ENCODE measurements around the gene ALOX15. TPM values are rescaled to one million over a fixed set of nuclear protein-coding genes. Genes with fewer than 3 reads are reported as not detected.
"Not testable (repeated sequence)": the region's sequence is repeated elsewhere in the genome, so short reads cannot be mapped to it uniquely, and the experiment has no call there.

ALOX15 gene
- total RNA-seq, 4 donors from 2014 or later, result 0.30 TPM; not detected in 3

DNA sequence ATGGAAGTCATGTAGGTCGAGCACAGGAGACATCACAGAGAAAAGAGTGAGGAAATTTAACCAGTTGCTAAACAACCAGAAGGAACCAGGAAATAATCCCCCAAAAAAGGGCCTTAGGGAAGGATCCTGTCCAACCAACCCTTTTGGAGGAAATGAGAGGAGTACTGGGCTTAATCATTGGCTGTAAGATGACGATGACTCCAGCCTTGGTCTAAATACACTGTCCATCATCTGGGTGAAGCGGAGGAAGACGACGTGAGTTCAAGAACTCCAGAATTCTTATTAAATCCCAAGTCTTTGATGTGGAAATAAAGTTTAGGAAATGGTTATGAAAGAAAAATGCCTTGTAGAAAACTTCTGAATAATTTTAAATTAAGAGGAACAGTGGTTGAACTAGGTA lies 11.5 kb upstream of the ALOX15 start:
- no peaks in the 10 kb centered on the region for H3K9me3 ChIP-seq
- no peaks in the 10 kb centered on the region for H3K36me3 ChIP-seq
- 60% methylated on average over 5 of the region's 5 CpGs for WGBS, 2 donors
- H3K27ac ChIP-seq, result no peak overlapping the region
- no peak for DNase-seq
- TF ChIP-seq POLR2A (IDR thresholded peaks at IDR 0.05), result no peak
- TF ChIP-seq, protein P1, sequence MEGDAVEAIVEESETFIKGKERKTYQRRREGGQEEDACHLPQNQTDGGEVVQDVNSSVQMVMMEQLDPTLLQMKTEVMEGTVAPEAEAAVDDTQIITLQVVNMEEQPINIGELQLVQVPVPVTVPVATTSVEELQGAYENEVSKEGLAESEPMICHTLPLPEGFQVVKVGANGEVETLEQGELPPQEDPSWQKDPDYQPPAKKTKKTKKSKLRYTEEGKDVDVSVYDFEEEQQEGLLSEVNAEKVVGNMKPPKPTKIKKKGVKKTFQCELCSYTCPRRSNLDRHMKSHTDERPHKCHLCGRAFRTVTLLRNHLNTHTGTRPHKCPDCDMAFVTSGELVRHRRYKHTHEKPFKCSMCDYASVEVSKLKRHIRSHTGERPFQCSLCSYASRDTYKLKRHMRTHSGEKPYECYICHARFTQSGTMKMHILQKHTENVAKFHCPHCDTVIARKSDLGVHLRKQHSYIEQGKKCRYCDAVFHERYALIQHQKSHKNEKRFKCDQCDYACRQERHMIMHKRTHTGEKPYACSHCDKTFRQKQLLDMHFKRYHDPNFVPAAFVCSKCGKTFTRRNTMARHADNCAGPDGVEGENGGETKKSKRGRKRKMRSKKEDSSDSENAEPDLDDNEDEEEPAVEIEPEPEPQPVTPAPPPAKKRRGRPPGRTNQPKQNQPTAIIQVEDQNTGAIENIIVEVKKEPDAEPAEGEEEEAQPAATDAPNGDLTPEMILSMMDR (IDR thresholded peaks at IDR 0.05), result no peak
- no peak overlapping the region for H3K4me3 ChIP-seq
- intact Hi-C loops (cut with DNase I), result no loop called here
- H3K27me3 ChIP-seq, result peaks cover 0 to 20% (median 0%) of the 10 kb centered on the region in 4 donors
- no peaks in the 10 kb centered on the region for H3K4me1 ChIP-seq

DNA sequence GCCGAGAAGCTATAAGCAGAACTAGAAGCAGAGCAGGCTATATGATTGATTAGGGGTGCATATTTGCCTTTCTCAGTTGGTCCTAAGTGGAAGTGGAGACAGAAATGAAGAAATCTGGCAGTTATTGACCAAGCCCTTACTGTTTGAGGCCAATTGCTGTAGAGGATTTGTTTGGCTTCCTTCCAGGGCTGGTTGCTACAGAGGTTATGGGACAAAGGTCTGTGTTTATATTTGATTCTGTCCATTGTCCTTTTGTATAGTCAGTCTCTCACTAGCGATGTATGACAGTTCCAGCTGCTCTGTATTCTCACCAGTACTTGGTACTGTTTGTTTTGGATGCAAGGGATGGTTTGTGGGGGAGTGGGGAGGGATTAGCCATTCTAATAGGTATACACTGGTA lies 7.3 kb upstream of the ALOX15 start:
- Histone ChIP-seq H3K9me3 (no peaks in the 10 kb centered on the region), H3K4me3 (no peak overlapping the region), H3K27me3 (peaks cover 0 to 41% (median 0%) of the 10 kb centered on the region in 4 donors), H3K27ac (no peak overlapping the region), H3K36me3 (no peaks in the 10 kb centered on the region), H3K4me1 (no peaks in the 10 kb centered on the region)
- intact Hi-C loops (cut with DNase I), result no loop called here
- no peak for DNase-seq
- no peak for TF ChIP-seq POLR2A (IDR thresholded peaks at IDR 0.05)
- TF ChIP-seq, protein P1 (IDR thresholded peaks at IDR 0.05), result no peak
- 25 to 41% methylated on average over 2 of the region's 2 CpGs for WGBS, 2 donors

DNA sequence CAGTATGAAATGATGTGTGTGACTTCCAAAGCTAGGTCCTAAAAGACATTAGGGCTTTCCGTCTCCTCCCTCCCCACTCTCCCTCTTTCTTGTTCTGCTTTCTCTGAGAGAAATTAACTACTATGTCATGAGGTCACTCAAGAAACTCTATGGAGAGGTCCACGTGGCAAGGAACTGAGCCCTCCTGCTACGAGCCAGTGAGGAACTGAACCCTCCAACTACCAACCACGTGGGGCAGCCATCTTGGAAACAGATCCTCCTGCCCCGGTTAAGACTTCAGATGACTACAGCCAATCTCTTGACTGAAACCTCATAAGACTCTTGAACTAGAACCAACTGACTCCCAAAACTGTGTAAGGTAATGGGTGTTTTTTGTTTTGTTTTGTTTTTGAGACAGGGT lies 4.2 kb upstream of the ALOX15 start:
- Histone ChIP-seq H3K27ac (no peak overlapping the region), H3K9me3 (no peaks in the 10 kb centered on the region), H3K4me1 (peaks cover 0 to 22% (median 9%) of the 10 kb centered on the region in 3 donors), H3K4me3 (no peak overlapping the region), H3K27me3 (peaks cover 7 to 60% (median 11%) of the 10 kb centered on the region in 4 donors), H3K36me3 (no peaks in the 10 kb centered on the region)
- 50 to 58% methylated on average over 4 to 5 of the region's 5 CpGs for WGBS, 2 donors
- TF ChIP-seq, protein P1 (IDR thresholded peaks at IDR 0.05), result no peak
- no peak for TF ChIP-seq POLR2A (IDR thresholded peaks at IDR 0.05)
- intact Hi-C loops (cut with DNase I), result no loop called here
- no peak for DNase-seq

DNA sequence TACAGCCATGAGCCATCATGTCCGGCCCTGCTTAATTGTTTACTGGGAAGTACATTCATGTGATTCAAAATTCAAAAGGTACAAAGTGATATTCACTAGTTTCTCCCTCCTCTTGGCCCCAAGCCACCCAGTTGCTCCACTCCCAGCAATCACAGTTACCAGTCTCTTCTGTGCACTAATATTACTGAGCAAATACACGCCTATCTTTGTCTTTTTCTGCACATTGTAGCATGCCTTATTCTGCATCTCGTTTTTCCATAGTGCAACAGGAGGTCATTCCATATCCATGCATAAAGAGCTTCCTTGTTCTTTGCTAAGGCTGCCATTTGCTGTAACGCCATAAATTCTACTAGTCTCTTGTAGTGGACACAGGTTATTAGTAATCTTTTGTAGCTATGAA lies 2.2 kb upstream of the ALOX15 start:
- no peak for DNase-seq
- intact Hi-C loops (cut with DNase I), result no loop called here
- H3K27me3 ChIP-seq, result peaks cover 7 to 74% (median 13%) of the 10 kb centered on the region in 4 donors
- no peak overlapping the region for H3K4me3 ChIP-seq
- peaks cover 0 to 35% (median 12%) of the 10 kb centered on the region in 3 donors for H3K4me1 ChIP-seq
- WGBS, 2 donors, result 31 to 50% methylated on average over 4 of the region's 4 CpGs
- TF ChIP-seq POLR2A (IDR thresholded peaks at IDR 0.05), result no peak
- TF ChIP-seq, protein P1 (IDR thresholded peaks at IDR 0.05), result no peak
- no peak overlapping the region for H3K27ac ChIP-seq
- no peaks in the 10 kb centered on the region for H3K9me3 ChIP-seq
- H3K36me3 ChIP-seq, result no peaks in the 10 kb centered on the region

DNA sequence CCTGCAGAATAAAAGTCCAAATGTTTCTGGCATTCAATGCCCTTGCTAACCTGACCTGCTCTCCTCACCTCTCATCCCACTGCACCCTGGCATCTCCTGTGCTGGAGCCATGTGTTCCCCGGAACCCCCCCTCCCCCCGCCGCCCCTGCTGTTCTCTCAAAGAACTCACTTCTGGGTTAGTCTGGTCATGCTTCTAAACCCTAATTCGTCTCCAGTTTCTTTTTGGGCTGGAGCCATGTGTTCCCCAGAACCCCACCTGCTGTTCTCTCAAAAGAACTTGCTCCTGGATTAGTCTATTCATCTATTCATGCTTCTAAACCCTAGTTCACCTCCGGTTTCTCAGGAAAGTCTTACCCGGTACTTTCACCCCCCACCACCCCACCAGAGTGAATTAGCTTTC lies 808 bp upstream of the ALOX15 start:
- TF ChIP-seq, protein P1 (IDR thresholded peaks at IDR 0.05), result no peak
- TF ChIP-seq POLR2A (IDR thresholded peaks at IDR 0.05), result no peak
- H3K27me3 ChIP-seq, result peaks cover 7 to 82% (median 13%) of the 10 kb centered on the region in 4 donors
- no peak overlapping the region for H3K27ac ChIP-seq
- no peak for DNase-seq
- H3K9me3 ChIP-seq, result no peaks in the 10 kb centered on the region
- H3K4me1 ChIP-seq, result peaks cover 0 to 37% (median 12%) of the 10 kb centered on the region in 3 donors
- 14 to 26% methylated on average over 6 of the region's 6 CpGs for WGBS, 2 donors
- no peaks in the 10 kb centered on the region for H3K36me3 ChIP-seq
- intact Hi-C loops (cut with DNase I), result no loop called here
- no peak overlapping the region for H3K4me3 ChIP-seq

DNA sequence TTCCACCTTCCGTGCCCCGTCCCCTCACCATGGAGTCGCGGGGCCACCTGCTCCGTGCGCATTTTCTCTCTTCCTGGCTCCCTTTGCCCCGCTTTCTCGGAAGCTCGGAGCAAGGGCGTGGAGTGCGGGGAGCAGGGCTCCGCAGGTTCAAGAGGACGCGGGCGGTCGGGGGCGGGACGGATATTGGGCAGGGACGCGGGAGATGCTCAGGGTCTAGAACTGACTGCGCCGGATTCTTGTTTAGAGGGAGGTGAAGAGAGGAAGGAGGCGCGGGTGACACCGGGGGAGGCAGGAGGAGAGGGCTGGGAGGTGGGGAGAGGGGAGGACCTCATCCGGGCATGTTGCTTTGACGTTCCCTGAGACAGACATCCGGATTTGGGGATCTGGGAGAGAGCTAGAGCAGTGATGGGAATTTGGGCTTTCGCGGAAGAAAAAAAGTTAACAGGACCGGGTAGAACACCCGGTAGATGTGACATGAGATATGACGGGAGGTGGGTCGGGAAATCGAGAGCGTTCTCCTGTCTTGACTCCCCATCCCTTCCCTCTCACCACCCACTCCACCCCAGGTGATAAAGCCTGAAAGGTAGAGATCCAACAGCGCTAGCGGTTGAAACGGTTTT lies 799 bp downstream of the ALOX15 start:
- H3K4me3 ChIP-seq; H3K9me3 ChIP-seq; H3K27ac ChIP-seq; H3K36me3 ChIP-seq; DNase-seq; intact Hi-C loops (cut with DNase I): not testable (repeated sequence)
- Histone ChIP-seq H3K27me3 (peaks cover 8 to 89% (median 17%) of the 10 kb centered on the region in 4 donors), H3K4me1 (peaks cover 0 to 41% (median 12%) of the 10 kb centered on the region in 3 donors)
- 0 to 1% methylated on average over 12 to 17 of the region's 39 CpGs for WGBS, 2 donors

DNA sequence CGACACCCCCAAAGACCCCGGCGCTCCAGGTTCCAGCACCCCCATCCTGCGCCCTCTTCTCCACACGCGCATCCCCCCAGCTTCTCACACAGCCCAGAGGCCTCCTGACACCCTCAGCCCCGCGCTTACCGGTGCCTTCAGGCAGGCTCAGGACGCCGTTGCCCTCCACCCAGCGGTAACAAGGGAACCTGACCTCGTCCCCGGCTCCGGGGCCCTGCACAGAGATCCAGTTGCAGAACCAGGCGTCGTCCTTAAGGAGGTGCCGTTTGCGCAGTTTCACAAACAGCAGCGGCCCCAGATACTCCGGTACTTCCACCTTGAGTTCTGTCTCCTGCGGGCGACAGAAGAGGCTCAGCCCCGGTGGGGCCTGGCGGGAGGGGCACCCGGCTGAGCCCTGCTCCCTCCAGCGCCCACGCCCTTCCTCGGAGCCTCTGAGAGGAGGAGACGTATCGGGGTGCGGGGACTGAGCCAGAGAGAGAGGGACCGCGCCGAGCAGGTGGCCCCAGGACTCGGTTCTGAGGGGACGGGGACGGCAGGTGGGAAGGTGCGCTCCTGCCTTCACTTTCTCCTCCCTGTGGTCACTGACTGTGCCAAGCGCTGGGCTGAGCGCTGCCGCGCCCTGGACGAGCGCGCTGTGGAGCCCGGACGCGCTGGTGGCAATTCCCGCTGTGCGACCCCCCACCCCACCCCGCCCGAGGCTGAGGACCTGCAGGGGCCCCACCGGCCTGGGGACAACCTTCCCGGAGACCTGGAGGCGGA lies 2.0 kb downstream of the ALOX15 start:
- H3K27ac ChIP-seq; DNase-seq; intact Hi-C loops (cut with DNase I); H3K36me3 ChIP-seq; H3K9me3 ChIP-seq: not testable (repeated sequence)
- 10 to 50% methylated on average over 2 of the region's 56 CpGs for WGBS, 2 donors
- peaks cover 8 to 89% (median 17%) of the 10 kb centered on the region in 4 donors for H3K27me3 ChIP-seq
- peak overlapping the region in 3 of 4 donors; percentile 18 to 43 (median 25) for H3K4me3 ChIP-seq
- H3K4me1 ChIP-seq, result peaks cover 0 to 43% (median 12%) of the 10 kb centered on the region in 3 donors

All from esophagus squamous epithelium (tissue), 5 donors.